HPDE6-E6E7 (cell line): ENCODE results near the gene FBXO27.
"Not testable (repeated sequence)": the region's sequence is repeated elsewhere in the genome, so short reads cannot be mapped to it uniquely, and the experiment has no call there.

ENCODE experiments used
- DNase-seq: peaks from one replicate; pipeline ENCODE4 v3.0.0; 2011; ENCODE audit warnings: missing footprints; ENCODE audit errors: extremely low spot score

Gene FBXO27

DNA sequence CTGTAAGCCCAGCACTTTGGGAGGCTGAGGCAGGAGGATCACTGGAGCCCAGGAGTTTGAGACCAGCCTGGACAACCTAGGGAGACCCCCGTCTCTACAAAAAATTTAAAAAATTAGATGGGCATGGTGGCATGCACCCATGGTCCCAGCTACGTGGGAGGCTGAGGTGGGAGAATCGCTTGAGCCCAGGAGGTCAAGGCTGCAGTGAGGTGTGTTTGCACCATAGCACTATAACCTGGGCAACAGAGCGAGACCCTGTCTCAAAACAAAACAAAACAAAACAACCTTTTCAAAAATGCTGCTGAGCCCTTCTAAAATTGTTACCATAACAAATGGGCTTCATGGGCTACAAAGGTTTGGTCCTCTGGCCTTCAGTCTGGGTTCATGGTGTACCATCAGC, 43.7 kb downstream of the FBXO27 start:
- DNase-seq, result not testable (repeated sequence)

DNA sequence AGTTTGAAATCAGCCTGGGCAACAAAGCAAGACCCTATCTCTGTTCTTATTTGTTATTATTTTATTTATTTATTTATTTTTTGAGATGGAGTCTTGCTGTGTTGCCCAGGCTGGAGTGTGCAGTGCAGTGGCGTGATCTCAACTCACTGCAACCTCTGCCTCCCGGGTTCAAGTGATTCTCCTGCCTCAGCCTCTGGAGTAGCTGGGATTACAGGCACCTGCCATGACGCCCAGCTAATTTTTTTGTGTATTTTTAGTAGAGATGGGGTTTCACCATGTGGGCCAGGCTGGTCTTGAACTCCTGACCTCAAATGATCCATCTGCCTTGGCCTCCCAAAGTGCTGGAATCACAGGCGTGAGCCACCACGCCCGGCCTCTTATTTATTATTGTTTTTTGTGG, 44.6 kb downstream of the FBXO27 start:
- not testable (repeated sequence) for DNase-seq

- DNase-seq, result no peak
Measured at GRCh38 chr19:38985262-38985661, 47.1 kb downstream of the FBXO27 start.

- DNase-seq, result no peak
Measured at GRCh38 chr19:38980583-38981374, 51.6 kb downstream of the FBXO27 start.

DNA sequence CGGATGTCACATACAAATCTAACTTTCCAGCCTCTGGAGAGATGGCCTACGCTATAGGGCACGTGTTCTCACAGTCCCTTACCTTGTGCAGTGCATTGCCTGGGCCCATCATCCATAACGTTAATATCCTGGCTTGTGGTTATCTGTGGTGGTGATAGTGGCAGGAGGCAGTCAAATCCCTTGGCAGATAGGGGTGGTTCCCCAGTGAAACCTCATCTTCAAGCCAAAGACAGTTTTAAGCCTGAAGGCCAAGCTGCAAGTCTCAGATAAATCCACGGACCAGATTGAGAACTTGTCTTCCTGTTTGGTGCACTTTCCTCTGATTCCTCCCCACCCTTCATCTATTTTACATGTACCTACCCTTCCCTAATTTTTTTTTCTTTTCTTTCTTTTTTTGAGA, 52.5 kb downstream of the FBXO27 start:
- no peak for DNase-seq

GRCh38 chr19:38978326-38978689, 54.0 kb downstream of the FBXO27 start:
- no peak for DNase-seq

GRCh38 chr19:38977445-38978325, 54.7 kb downstream of the FBXO27 start:
- peak; percentile 29 for DNase-seq

- no peak for DNase-seq
Measured at GRCh38 chr19:38975861-38976271, 56.5 kb downstream of the FBXO27 start.

DNA sequence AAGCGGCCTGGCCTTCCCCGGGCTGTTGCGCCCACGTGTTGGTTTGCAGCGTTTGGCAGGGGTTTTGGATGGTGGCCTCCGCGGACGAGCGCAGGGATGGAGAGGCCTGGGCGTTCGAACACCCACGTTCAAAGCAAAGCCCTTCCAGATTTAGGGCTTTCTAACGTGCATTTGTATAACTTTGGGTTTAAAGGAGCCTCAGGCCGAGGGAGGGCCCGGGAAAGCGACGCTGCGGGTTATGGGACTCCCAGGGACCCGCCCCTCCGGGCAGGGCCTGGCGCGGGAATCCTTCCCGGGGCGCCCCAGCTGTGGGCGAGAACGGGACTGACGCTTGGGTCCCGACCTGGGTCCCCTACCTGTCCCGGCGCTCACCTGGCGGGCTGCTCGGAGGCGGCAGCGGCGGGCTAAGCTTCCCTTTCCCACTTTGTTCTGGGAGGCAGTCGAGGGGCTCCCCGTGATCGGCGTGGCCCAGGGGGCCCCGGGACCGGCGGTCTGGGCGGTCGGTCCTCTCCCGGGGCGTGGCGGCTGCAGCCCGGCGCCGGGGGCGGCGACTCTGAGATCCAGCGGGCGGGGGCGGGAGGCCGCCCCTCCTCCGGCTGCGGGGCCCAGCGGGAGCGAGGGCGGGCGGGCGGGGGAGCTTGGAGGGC, 57.0 kb downstream of the FBXO27 start, which contains the start of gene FBXO17:
FBXO17 (minus strand) TSS at position 529 of the 647 bp plus-strand sequence. CDS start 25,423 bp downstream, outside the sequence.
- peak; percentile 29 for DNase-seq

- DNase-seq, result no peak
Measured at GRCh38 chr19:38974624-38975213, 57.6 kb downstream of the FBXO27 start.
